ENCODE data around the gene MYL12B.

The MYL12B gene

DNA sequence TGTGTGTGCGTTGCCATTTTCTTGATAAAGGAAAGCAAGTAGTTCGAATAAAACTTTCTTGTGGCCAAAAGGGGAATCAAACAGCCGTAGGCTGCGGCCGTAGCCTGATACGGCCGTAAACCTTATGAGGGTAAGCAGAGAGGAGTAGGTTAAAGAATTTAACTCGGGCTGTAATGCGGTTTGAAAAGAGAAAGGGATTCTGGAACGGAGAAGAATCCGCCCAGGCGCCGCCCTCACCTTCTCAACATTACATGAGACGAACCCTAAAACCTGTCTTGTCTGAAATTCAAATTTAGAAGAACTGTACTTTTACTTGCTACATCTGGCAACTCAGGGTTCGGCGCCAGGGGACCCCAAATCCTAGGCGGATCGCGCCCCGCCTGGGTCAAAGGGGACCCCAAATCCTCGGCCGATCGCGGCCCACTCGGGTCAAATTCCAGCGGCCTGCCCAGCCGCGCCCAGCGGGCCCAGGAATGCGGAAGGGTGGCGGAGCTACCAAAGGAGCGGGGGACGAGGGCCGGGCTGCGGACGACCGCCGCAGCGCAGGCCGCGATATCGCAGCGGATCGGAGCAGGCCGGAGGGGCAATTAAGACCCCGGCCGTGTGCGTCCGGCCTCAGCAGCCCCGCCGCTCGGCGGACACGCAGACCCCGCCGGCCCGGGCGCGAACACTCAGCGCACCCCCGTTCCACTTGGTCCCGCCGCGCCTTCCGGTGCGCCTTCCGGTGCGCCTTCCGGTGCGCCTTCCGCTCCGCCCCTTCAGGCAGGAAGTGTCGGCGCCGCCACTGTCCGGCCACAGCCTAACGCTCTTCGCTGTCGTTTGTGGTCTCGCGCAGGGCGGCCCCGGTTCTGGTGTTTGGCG lies at the start of gene MYL12B:
Gene MYL12B, plus strand, starts transcription at position 761 of the 861 bp plus-strand sequence. CDS start 10,766 bp downstream, outside the sequence.
- DNase-seq (ENCODE audit: low read depth) = peak; percentile 81
- TF ChIP-seq, protein P1, sequence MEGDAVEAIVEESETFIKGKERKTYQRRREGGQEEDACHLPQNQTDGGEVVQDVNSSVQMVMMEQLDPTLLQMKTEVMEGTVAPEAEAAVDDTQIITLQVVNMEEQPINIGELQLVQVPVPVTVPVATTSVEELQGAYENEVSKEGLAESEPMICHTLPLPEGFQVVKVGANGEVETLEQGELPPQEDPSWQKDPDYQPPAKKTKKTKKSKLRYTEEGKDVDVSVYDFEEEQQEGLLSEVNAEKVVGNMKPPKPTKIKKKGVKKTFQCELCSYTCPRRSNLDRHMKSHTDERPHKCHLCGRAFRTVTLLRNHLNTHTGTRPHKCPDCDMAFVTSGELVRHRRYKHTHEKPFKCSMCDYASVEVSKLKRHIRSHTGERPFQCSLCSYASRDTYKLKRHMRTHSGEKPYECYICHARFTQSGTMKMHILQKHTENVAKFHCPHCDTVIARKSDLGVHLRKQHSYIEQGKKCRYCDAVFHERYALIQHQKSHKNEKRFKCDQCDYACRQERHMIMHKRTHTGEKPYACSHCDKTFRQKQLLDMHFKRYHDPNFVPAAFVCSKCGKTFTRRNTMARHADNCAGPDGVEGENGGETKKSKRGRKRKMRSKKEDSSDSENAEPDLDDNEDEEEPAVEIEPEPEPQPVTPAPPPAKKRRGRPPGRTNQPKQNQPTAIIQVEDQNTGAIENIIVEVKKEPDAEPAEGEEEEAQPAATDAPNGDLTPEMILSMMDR (conservative IDR thresholded peaks at IDR 0.05; ENCODE audit: low read length) = no peak; the same call in 1 of the 2 replicates
- peak within 1 kb of the TSS; percentile 95 for H3K4me3 ChIP-seq (ENCODE audit: low read length)

DNA sequence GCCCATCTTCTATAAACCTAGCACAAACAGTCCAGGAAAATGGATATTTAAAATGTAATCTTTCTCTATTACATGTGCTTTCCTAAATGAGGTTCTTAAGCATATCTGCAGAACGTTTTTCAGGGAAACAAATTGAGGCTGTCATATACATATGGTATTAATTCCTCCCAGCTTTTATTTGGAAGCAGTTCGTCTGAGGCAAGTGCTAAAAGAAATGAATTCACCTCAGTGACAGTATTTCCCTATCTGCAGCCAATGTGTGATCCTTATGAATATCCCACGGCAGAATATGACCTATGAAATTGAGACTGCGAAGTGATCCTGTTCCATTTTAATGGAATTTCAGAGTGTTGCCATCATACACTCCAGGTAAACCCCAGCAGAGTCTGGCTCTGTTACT lies 49.3 kb upstream of the MYL12B start:
- TF ChIP-seq, protein P1 (conservative IDR thresholded peaks at IDR 0.05; ENCODE audit: low read length) = no peak
- no peak for DNase-seq (ENCODE audit: low read depth)
- no peak overlapping the region for H3K4me3 ChIP-seq (ENCODE audit: low read length)

DNA sequence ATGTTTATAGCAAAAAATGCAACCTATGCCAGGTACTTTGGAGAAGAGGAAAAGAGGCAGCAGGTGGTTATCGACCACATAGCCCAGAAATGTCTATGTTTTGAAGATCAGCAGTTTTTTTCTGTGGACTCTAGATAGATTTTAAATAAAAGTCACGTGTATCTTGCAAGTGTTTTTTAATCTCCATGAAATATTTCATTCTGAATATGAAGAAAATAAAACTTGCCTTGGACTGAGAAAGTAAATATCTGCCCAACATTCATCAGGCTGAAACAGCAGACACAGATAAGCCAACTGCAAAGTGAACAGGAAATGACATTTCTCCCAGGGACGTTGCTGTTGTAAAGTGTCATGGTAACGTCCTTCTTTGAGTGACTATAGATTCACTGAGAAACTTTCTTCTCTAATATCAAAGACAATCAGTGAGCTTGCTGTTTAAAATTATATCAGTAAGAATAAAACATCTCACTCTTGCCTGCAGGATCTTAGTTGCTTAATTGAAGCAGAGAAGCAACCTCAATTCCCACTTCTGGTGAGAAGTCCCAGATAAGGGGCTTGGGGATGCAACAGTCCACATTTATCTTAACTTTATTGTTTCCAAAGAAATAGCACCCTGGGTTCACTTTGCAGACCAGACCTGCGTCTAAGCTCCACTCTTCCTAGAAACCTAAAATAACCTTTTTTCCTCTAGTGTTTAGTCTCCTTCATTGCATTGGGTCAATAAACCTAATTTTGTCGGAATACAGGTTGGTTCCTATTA lies 48.5 kb upstream of the MYL12B start:
- DNase-seq (ENCODE audit: low read depth) = no peak
- H3K4me3 ChIP-seq (ENCODE audit: low read length) = no peak overlapping the region
- TF ChIP-seq, protein P1 (conservative IDR thresholded peaks at IDR 0.05; ENCODE audit: low read length) = no peak

DNA sequence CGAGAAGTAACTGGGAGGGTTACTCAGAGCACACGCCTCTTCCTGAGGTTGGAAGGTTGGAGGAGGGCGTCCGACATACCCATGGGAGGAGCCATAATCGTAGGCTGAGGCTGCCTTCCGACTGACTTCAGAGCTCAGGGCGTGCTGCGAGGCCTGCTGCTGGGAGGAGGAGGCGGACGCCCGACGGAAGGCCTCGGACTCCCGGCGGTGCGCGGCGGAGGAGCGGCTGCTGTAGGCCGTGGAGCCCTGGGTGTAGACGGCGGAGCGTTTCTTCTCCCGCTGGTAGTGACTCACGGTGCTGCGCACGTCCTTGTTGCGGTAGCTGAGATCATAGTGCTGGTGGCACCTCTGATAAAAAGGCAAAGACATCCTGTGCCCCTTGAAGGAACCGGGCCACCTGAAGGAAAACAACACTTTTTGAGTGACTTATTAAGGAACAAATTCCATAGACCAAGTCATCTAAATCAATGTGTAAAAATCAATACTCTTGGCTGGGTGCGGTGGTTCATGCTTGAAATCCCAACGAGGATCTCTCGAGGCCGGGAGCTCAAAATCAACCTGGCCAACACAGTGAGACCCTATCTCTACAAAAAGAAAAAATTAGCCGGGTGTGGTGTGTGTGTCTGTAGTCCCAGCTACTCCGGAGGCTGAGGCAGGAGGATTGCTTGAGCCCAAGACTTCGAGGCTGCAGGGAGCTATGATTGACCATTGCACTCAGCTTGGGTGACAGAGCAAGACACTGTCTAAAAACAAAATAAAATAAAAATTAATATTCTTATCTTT lies 46.9 kb upstream of the MYL12B start:
- H3K4me3 ChIP-seq (ENCODE audit: low read length) = no peak overlapping the region
- TF ChIP-seq, protein P1 (conservative IDR thresholded peaks at IDR 0.05; ENCODE audit: low read length) = no peak
- DNase-seq (ENCODE audit: low read depth) = no peak

DNA sequence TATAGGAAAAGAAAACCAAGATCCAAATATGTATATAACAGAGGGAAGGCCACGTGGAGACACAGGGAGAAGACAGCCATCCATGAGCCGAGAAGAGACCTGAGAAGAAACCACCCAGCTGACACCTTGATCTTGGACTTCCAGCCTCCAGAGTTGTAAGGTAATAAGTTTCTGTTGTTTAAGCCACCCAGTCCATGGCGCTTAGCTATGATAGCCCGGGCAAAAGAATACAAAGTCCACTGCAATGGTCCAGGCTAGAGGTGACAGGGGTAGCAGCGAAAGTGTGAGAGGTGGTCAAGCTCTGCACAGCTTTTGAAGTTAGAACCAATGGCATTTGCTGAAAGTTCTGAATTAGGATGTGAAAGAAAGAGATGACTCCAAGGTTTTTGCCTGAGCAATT lies 44.9 kb upstream of the MYL12B start:
- TF ChIP-seq, protein P1 (conservative IDR thresholded peaks at IDR 0.05; ENCODE audit: low read length) = no peak

DNA sequence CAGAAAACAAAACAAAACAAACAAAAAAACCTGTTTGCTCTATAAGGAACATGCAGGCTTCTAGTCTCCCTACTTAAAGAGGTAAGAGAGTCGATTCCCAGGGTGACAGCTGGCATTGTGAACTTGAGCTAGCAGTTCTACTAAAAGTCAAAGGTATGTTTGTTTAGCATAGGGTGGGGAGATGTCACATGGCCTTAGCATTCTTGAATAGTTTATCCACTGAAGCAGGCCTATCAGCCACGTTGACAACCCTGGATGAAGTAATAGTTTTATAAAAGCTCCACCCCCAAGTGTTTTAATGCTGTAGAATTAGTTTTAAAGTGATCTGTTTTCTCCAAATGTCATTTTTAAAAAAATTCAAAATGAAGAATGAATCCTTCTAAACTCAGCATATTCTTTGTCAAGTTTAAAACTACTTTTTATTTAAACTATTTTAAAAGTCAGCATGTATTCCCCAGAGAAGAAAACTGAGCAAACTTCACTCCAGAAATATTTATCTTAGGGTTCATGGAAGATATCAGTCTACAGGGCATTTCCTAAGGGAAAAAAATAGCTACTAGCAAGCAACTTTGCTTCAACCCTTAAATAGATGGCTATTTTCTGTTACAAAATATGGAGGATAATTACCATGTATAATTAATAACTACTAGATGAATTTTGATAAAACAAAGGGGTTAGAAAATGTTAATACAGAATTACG lies 43.8 kb upstream of the MYL12B start:
- DNase-seq (ENCODE audit: low read depth) = no peak
- TF ChIP-seq, protein P1 (conservative IDR thresholded peaks at IDR 0.05; ENCODE audit: low read length) = no peak
- no peak overlapping the region for H3K4me3 ChIP-seq (ENCODE audit: low read length)

More for the DNA sequence above, 44.9 kb upstream of the MYL12B start:
- no peak for DNase-seq (ENCODE audit: low read depth)
- H3K4me3 ChIP-seq (ENCODE audit: low read length) = no peak overlapping the region
